ENCODE measurements around the gene MORC2. TPM values are rescaled to one million over a fixed set of nuclear protein-coding genes. Genes with fewer than 3 reads are reported as not detected.

MORC2 gene
- total RNA-seq, 1 experiment from 2014 or later = 25.4 TPM

DNA sequence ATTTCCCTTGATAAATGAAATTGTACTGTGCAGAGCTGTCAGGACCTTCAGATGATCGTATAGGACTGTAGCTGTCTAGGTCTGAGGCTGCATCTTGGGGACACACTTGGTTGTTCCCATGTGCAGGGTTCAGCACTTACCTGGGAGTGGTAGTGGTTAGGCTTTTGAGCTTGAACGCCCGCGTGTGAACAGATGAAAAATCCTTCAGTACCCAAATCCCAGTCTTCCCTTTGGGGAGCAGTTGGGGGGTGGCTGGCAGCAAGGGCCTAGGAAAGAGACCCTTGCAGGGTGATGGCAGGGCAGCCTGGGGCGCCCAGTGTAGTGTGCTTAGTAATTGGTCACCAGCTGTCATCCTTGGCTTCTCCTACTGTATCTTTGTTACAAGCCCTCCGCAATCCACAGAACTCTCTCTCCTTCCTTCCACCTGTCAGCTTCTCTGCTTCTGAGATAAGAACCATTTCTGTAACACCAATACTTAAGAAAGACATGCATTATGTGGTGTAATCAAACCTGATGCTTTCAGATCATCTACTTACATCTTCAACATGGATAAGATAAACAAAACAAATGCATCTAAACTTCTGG, 64.6 kb downstream of the MORC2 start:
- Histone ChIP-seq H3K4me3 (replicated peaks in 1 of 2; ENCODE audit: low read depth in 1 of 2, low read length in 2 of 2) (no peak overlapping the region), H3K27ac (ENCODE audit: low read depth, low read length) (no peak overlapping the region), H3K79me2 (ENCODE audit: insufficient read depth, low read length) (no peaks in the 10 kb centered on the region), H3K4me2 (ENCODE audit: low read length) (no peak overlapping the region), H3K9me3 (ENCODE audit: control insufficient read depth in 1 of 2, insufficient read depth in 1 of 2, low read depth in 1 of 2, low read length in 2 of 2) (no peaks in the 10 kb centered on the region), H3K36me3 (ENCODE audit: control insufficient read depth in 1 of 2, insufficient read depth in 2 of 2, low read length in 2 of 2) (no peaks in the 10 kb centered on the region), H4K20me1 (ENCODE audit: insufficient read depth) (no peaks in the 10 kb centered on the region), H3K9me2 (ENCODE audit: insufficient read depth) (no peaks in the 10 kb centered on the region), H3K9ac (ENCODE audit: low read length) (no peak overlapping the region), H3K4me1 (ENCODE audit: control insufficient read depth in 1 of 2, insufficient read depth in 2 of 2, low read length in 2 of 2) (peaks cover 0 to 9% of the 10 kb centered on the region in 2 experiments; a peak in 1 of 4 replicates), H3K27me3 (ENCODE audit: insufficient read depth, low read length) (no peaks in the 10 kb centered on the region), H2AFZ (ENCODE audit: low read depth, low read length, poor library complexity, severe bottlenecking) (no peak overlapping the region)
- DNase-seq (ENCODE audit: low read depth, low spot score) (no peak), ATAC-seq (no peak)
- ChIA-PET CTCF (no interaction called here), POLR2A (no interaction called here), RAD21 (ENCODE audit: low non-redundant PET in 1 of 2, low total read pairs in 2 of 2, uncharacterized antibody in 2 of 2, unreplicated experiment in 2 of 2) (interaction anchor here in 1 of 2 experiments (0.6 kb wide), 1 partner anchor 461 kb away, joined by 3 read pairs; no protein-coding TSS in a partner anchor)
- no TSS peak for BruUV-seq (replicated peaks)
- intact Hi-C loops (cut with micrococcal nuclease) = no loop called here
- TF ChIP-seq FOSL1 (IDR thresholded peaks at IDR 0.05; ENCODE audit: low read depth) (no peak), EGR1 (IDR thresholded peaks at IDR 0.05; ENCODE audit: low read depth) (no peak)

DNA sequence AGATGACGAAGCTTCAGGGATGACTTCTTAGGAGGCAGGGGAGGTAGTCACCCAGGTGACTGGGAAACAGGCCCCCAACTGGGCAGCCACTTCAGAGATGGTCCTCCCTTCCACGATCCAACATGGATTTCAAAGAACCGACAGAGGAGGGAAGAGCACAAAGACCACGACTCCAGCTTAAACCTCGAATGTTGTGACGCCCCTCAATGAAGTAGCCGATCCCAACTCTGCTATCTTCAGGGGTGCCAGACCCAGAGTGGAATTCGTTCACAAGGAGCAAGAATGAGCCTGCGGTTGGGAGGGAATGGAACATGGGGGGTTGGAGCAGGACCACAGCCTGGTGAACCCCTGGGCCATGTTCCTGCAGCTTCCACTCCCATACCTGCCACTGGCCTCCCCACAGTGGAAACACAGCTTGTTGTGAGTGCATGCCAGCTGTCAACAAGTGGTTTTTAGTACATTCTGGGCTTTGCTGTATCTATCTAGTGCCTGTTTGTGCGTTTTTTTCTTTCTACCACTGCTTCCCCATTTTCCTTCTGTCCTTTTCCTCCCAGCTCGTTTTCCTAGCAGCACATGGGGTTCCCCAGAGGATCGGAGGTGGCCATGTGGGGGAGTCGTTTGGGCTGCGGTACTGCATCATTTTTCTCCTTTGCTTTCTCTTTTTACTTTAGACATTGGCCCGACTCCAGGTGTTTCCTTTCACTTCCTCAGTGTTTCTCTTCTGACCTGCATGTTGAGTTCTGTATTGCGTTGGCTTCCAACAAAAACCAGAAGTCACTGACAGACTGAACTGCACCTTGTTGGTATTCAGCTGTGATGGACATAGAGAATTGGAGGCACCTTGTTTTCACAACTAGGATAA, 65.8 kb downstream of the MORC2 start:
- Histone ChIP-seq H3K27me3 (ENCODE audit: insufficient read depth, low read length) (no peaks in the 10 kb centered on the region), H3K4me1 (ENCODE audit: control insufficient read depth in 1 of 2, insufficient read depth in 2 of 2, low read length in 2 of 2) (peaks cover 0 to 6% of the 10 kb centered on the region in 2 experiments; a peak in 1 of 4 replicates), H3K9me3 (ENCODE audit: control insufficient read depth in 1 of 2, insufficient read depth in 1 of 2, low read depth in 1 of 2, low read length in 2 of 2) (no peaks in the 10 kb centered on the region), H3K79me2 (ENCODE audit: insufficient read depth, low read length) (no peaks in the 10 kb centered on the region), H3K27ac (ENCODE audit: low read depth, low read length) (no peak overlapping the region), H3K4me2 (ENCODE audit: low read length) (no peak overlapping the region), H3K4me3 (replicated peaks in 1 of 2; ENCODE audit: low read depth in 1 of 2, low read length in 2 of 2) (no peak overlapping the region), H2AFZ (ENCODE audit: low read depth, low read length, poor library complexity, severe bottlenecking) (no peak overlapping the region), H4K20me1 (ENCODE audit: insufficient read depth) (no peaks in the 10 kb centered on the region), H3K36me3 (ENCODE audit: control insufficient read depth in 1 of 2, insufficient read depth in 2 of 2, low read length in 2 of 2) (no peaks in the 10 kb centered on the region), H3K9ac (ENCODE audit: low read length) (no peak overlapping the region), H3K9me2 (ENCODE audit: insufficient read depth) (no peaks in the 10 kb centered on the region)
- POLR2A ChIA-PET = no interaction called here
- ATAC-seq = no peak
- CTCF ChIA-PET = interaction anchor here (0.5 kb wide), 1 partner anchor 8 kb away, joined by 3 read pairs; no protein-coding TSS in a partner anchor
- intact Hi-C loops (cut with micrococcal nuclease) = no loop called here
- BruUV-seq (replicated peaks) = no TSS peak
- DNase-seq (ENCODE audit: low read depth, low spot score) = no peak
- RAD21 ChIA-PET (ENCODE audit: low non-redundant PET in 1 of 2, low total read pairs in 2 of 2, uncharacterized antibody in 2 of 2, unreplicated experiment in 2 of 2) = no interaction called here
- TF ChIP-seq, protein P1, sequence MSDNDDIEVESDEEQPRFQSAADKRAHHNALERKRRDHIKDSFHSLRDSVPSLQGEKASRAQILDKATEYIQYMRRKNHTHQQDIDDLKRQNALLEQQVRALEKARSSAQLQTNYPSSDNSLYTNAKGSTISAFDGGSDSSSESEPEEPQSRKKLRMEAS (IDR thresholded peaks at IDR 0.05) = no peak
- TF ChIP-seq, protein P2, sequence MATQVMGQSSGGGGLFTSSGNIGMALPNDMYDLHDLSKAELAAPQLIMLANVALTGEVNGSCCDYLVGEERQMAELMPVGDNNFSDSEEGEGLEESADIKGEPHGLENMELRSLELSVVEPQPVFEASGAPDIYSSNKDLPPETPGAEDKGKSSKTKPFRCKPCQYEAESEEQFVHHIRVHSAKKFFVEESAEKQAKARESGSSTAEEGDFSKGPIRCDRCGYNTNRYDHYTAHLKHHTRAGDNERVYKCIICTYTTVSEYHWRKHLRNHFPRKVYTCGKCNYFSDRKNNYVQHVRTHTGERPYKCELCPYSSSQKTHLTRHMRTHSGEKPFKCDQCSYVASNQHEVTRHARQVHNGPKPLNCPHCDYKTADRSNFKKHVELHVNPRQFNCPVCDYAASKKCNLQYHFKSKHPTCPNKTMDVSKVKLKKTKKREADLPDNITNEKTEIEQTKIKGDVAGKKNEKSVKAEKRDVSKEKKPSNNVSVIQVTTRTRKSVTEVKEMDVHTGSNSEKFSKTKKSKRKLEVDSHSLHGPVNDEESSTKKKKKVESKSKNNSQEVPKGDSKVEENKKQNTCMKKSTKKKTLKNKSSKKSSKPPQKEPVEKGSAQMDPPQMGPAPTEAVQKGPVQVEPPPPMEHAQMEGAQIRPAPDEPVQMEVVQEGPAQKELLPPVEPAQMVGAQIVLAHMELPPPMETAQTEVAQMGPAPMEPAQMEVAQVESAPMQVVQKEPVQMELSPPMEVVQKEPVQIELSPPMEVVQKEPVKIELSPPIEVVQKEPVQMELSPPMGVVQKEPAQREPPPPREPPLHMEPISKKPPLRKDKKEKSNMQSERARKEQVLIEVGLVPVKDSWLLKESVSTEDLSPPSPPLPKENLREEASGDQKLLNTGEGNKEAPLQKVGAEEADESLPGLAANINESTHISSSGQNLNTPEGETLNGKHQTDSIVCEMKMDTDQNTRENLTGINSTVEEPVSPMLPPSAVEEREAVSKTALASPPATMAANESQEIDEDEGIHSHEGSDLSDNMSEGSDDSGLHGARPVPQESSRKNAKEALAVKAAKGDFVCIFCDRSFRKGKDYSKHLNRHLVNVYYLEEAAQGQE (IDR thresholded peaks at IDR 0.05; ENCODE audit: low read depth) = no peak
- TF ChIP-seq FOSL1 (IDR thresholded peaks at IDR 0.05; ENCODE audit: low read depth) = no peak
- TF ChIP-seq ELF1 (IDR thresholded peaks at IDR 0.05; ENCODE audit: borderline replicate concordance, low read depth) = no peak
- TF ChIP-seq ZFX (IDR thresholded peaks at IDR 0.05) = no peak
- no peak for TF ChIP-seq TCF7L2 (IDR thresholded peaks at IDR 0.05; ENCODE audit: borderline replicate concordance, extremely low read depth, insufficient read depth, insufficient read length)
- no peak for TF ChIP-seq JUND (IDR thresholded peaks at IDR 0.05)
- no peak for TF ChIP-seq POLR2A (IDR thresholded peaks at IDR 0.05; ENCODE audit: borderline replicate concordance, extremely low read depth, insufficient read depth, insufficient read length)
- no peak for TF ChIP-seq EZH2phosphoT487 (IDR thresholded peaks at IDR 0.05; ENCODE audit: borderline replicate concordance)
- TF ChIP-seq ZNF274 (IDR thresholded peaks at IDR 0.05; ENCODE audit: low read depth, low read length) = no peak
- no peak for TF ChIP-seq SP1 (IDR thresholded peaks at IDR 0.05; ENCODE audit: low read depth)
- TF ChIP-seq, protein P3, sequence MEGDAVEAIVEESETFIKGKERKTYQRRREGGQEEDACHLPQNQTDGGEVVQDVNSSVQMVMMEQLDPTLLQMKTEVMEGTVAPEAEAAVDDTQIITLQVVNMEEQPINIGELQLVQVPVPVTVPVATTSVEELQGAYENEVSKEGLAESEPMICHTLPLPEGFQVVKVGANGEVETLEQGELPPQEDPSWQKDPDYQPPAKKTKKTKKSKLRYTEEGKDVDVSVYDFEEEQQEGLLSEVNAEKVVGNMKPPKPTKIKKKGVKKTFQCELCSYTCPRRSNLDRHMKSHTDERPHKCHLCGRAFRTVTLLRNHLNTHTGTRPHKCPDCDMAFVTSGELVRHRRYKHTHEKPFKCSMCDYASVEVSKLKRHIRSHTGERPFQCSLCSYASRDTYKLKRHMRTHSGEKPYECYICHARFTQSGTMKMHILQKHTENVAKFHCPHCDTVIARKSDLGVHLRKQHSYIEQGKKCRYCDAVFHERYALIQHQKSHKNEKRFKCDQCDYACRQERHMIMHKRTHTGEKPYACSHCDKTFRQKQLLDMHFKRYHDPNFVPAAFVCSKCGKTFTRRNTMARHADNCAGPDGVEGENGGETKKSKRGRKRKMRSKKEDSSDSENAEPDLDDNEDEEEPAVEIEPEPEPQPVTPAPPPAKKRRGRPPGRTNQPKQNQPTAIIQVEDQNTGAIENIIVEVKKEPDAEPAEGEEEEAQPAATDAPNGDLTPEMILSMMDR (IDR thresholded peaks at IDR 0.05 in 2 of 3, conservative IDR thresholded peaks at IDR 0.05 in 1 of 3; ENCODE audit: borderline replicate concordance in 1 of 3, insufficient read depth in 1 of 3, low read depth in 2 of 3, low read length in 2 of 3) = no peak
- TF ChIP-seq CBX3 (IDR thresholded peaks at IDR 0.05; ENCODE audit: low read depth) = no peak
